Measurements from ENCODE around the gene KIF1A.
"Not testable (repeated sequence)": the region's sequence is repeated elsewhere in the genome, so short reads cannot be mapped to it uniquely, and the experiment has no call there.

Gene KIF1A

DNA sequence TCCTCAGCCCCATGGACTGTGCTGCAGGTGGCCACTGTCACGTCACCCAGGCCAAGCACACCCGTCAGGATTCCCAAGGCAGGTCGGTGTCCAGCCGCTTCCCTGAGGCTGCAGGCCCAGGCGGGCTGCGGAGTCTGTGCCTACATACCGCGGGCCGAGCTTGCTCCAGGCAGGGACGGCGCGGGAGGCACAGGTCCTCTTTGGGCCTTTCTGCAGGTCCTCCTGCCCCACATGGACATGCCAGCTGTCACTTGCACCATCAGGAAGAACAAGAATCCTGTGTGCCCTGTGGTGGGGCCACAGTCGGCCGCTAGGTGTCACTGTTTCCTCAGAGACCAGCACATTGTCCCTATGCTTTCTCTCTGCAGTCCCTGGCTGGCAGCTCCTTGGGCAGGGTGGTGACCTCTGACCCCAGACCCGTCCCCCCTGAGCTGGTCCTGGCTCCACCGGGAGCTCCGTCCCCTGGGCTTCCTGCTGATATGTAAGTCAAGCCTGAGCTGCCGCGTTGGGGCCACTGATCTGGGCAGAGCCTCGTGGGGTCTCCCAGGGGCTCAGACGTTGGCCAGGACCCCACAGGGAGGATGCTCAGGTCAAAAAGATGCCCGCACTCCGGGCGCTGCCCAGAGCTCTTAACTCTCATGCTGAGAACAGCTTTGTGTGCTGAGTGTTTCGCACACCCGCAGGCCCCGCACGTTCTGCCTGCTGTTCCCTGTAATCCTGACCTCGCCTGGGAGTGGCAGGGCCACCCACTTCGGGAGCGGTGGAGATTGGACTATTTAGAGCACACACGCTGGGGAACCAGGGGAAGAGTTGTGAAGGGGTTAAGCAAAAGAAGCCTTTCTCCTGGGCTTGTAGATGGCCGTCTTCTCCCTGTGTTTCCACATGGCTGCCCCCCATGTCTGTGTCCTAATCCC is 31.3 kb upstream of the KIF1A start:
- Histone ChIP-seq H3K9ac (ENCODE audit: low read depth, low read length) (no peak overlapping the region), H3K36me3 (ENCODE audit: insufficient read depth, low read length) (no peaks in the 10 kb centered on the region), H3K9me3 (ENCODE audit: control insufficient read depth, insufficient read depth, low read length) (peaks cover 5% of the 10 kb centered on the region), H3K4me1 (ENCODE audit: insufficient read depth, low read length) (no peaks in the 10 kb centered on the region)

GRCh38 chr2:240850756-240851077 is 30.7 kb upstream of the KIF1A start:
- Histone ChIP-seq H3K36me3 (ENCODE audit: insufficient read depth, low read length) (no peaks in the 10 kb centered on the region), H3K9ac (ENCODE audit: low read depth, low read length) (no peak overlapping the region), H3K9me3 (ENCODE audit: control insufficient read depth, insufficient read depth, low read length) (peaks cover 11% of the 10 kb centered on the region), H3K4me1 (ENCODE audit: insufficient read depth, low read length) (no peaks in the 10 kb centered on the region)

- H3K36me3 ChIP-seq (ENCODE audit: insufficient read depth, low read length), result no peaks in the 10 kb centered on the region
- H3K9ac ChIP-seq (ENCODE audit: low read depth, low read length), result no peak overlapping the region
- H3K9me3 ChIP-seq (ENCODE audit: control insufficient read depth, insufficient read depth, low read length), result peaks cover 18% of the 10 kb centered on the region
- H3K4me1 ChIP-seq (ENCODE audit: insufficient read depth, low read length), result no peaks in the 10 kb centered on the region
Observed at GRCh38 chr2:240850026-240850425, 30.0 kb upstream of the KIF1A start.

DNA sequence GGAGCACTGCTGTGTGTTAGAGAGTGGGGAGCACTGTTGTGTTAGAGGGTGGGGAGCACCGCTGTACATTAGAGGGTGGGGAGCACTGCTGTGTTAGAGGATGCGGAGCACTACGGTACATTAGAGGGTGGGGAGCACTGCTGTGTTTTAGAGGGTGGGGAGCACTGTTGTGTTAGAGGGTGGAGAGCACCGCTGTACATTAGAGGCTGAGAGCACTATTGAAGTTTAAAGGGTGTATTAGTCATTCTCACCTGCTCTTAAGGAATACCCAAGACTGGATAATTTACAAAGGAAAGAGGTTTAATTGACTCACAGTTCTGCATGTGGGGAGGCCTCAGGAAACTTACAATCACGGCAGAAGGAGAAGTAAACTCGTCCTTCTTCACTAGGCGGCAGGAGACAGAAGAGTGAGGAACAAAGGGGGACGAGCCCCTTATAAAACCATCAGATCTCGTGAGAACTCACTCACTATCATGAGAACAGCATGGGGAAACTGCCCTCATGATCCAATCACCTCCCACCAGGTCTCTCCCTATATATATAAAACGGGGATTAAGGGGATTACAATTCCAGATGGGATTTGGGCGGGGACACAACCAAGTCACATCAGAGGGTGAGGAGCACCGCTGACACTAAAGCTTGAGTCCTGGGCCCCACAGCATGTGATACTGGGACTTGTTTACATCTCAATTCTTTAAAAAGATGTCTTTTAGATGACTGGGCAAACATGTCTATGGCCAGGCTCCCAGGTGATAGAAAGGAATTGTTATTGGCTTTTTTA is 29.1 kb upstream of the KIF1A start:
- Histone ChIP-seq H3K4me1 (ENCODE audit: insufficient read depth, low read length) (peaks cover 7% of the 10 kb centered on the region; the same call in 1 of the 2 replicates), H3K36me3 (ENCODE audit: insufficient read depth, low read length) (no peaks in the 10 kb centered on the region), H3K9me3 (ENCODE audit: control insufficient read depth, insufficient read depth, low read length) (peaks cover 19% of the 10 kb centered on the region), H3K9ac (ENCODE audit: low read depth, low read length) (no peak overlapping the region)

GRCh38 chr2:240847817-240848216 is 27.8 kb upstream of the KIF1A start:
- H3K9me3 ChIP-seq (ENCODE audit: control insufficient read depth, insufficient read depth, low read length), result peaks cover 15% of the 10 kb centered on the region
- no peak overlapping the region for H3K9ac ChIP-seq (ENCODE audit: low read depth, low read length)
- no peaks in the 10 kb centered on the region for H3K36me3 ChIP-seq (ENCODE audit: insufficient read depth, low read length)
- H3K4me1 ChIP-seq (ENCODE audit: insufficient read depth, low read length), result peaks cover 13% of the 10 kb centered on the region; the same call in 1 of the 2 replicates

DNA sequence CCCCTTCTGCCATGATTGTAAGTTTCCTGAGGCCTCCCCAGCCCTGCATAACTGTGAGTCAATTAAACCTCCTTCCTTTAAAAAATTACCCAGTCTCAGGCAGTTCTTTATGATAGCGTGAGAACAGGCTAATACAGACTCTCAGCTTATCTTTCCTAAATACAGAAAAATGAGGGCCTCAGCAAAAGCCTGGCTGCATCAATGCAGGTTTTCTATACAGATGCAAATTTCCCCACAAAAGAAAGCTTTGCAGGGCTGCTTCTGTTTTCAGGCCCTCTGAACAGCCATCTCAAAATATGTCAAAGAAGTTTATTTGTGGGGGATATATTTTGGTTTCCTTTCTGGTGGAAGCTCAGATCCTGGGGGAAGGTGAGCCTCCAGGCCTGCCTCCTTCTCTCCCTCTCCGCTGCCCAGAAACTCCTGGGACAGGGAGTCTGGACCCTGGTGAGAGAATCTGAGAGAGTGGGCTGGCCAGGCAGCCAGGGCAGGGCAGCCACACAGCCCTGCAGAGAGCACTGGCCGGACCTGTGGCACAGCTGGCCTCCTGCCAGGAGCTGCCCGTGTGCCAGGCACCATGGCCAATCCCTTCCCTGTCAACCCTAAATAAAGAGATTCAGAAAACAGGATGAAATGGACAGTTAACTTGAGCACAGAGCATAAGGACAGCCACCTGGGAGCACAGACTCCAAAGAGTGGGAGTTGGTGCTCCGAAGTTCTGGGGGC is 27.0 kb upstream of the KIF1A start:
- Histone ChIP-seq H3K36me3 (ENCODE audit: insufficient read depth, low read length) (no peaks in the 10 kb centered on the region), H3K9ac (ENCODE audit: low read depth, low read length) (no peak overlapping the region), H3K4me1 (ENCODE audit: insufficient read depth, low read length) (peaks cover 13% of the 10 kb centered on the region; the same call in 1 of the 2 replicates), H3K9me3 (ENCODE audit: control insufficient read depth, insufficient read depth, low read length) (peaks cover 15% of the 10 kb centered on the region)

GRCh38 chr2:240846309-240846708 is 26.3 kb upstream of the KIF1A start:
- Histone ChIP-seq H3K4me1 (ENCODE audit: insufficient read depth, low read length) (peaks cover 13% of the 10 kb centered on the region; the same call in 1 of the 2 replicates), H3K9me3 (ENCODE audit: control insufficient read depth, insufficient read depth, low read length) (peaks cover 15% of the 10 kb centered on the region)
- not testable (repeated sequence) for H3K9ac ChIP-seq (ENCODE audit: low read depth, low read length); H3K36me3 ChIP-seq (ENCODE audit: insufficient read depth, low read length)

GRCh38 chr2:240840435-240841060 is 20.5 kb upstream of the KIF1A start:
- Histone ChIP-seq H3K9ac (ENCODE audit: low read depth, low read length) (no peak overlapping the region), H3K36me3 (ENCODE audit: insufficient read depth, low read length) (no peaks in the 10 kb centered on the region), H3K4me1 (ENCODE audit: insufficient read depth, low read length) (peaks cover 13% of the 10 kb centered on the region; the same call in 1 of the 2 replicates), H3K9me3 (ENCODE audit: control insufficient read depth, insufficient read depth, low read length) (peaks cover 8% of the 10 kb centered on the region)

GRCh38 chr2:240839152-240840143 is 19.4 kb upstream of the KIF1A start:
- Histone ChIP-seq H3K9me3 (ENCODE audit: control insufficient read depth, insufficient read depth, low read length) (peaks cover under 1% of the 10 kb centered on the region; the same call in 1 of the 2 replicates), H3K36me3 (ENCODE audit: insufficient read depth, low read length) (no peaks in the 10 kb centered on the region), H3K9ac (ENCODE audit: low read depth, low read length) (no peak overlapping the region), H3K4me1 (ENCODE audit: insufficient read depth, low read length) (peaks cover 10% of the 10 kb centered on the region; the same call in 1 of the 2 replicates)

- H3K9me3 ChIP-seq (ENCODE audit: control insufficient read depth, insufficient read depth, low read length), result no peaks in the 10 kb centered on the region
- no peak overlapping the region for H3K9ac ChIP-seq (ENCODE audit: low read depth, low read length)
- no peaks in the 10 kb centered on the region for H3K4me1 ChIP-seq (ENCODE audit: insufficient read depth, low read length)
- H3K36me3 ChIP-seq (ENCODE audit: insufficient read depth, low read length), result no peaks in the 10 kb centered on the region
Observed at GRCh38 chr2:240837621-240838020, 17.6 kb upstream of the KIF1A start.

- Histone ChIP-seq H3K9ac (ENCODE audit: low read depth, low read length) (no peak overlapping the region), H3K9me3 (ENCODE audit: control insufficient read depth, insufficient read depth, low read length) (no peaks in the 10 kb centered on the region), H3K36me3 (ENCODE audit: insufficient read depth, low read length) (no peaks in the 10 kb centered on the region), H3K4me1 (ENCODE audit: insufficient read depth, low read length) (no peaks in the 10 kb centered on the region)
Observed at GRCh38 chr2:240836781-240837467, 16.9 kb upstream of the KIF1A start.

- no peaks in the 10 kb centered on the region for H3K36me3 ChIP-seq (ENCODE audit: insufficient read depth, low read length)
- H3K9ac ChIP-seq (ENCODE audit: low read depth, low read length), result no peak overlapping the region
- H3K9me3 ChIP-seq (ENCODE audit: control insufficient read depth, insufficient read depth, low read length), result no peaks in the 10 kb centered on the region
- no peaks in the 10 kb centered on the region for H3K4me1 ChIP-seq (ENCODE audit: insufficient read depth, low read length)
Observed at GRCh38 chr2:240835528-240835927, 15.5 kb upstream of the KIF1A start.
